NCI-H69 (cell line): ENCODE data around the gene EML3.
"Not testable (repeated sequence)": the region's sequence is repeated elsewhere in the genome, so short reads cannot be mapped to it uniquely, and the experiment has no call there.

Experiments
- DNase-seq: peaks from one replicate; lab custom pipeline; 2025; lab: John Stamatoyannopoulos, UW

The EML3 gene

DNA sequence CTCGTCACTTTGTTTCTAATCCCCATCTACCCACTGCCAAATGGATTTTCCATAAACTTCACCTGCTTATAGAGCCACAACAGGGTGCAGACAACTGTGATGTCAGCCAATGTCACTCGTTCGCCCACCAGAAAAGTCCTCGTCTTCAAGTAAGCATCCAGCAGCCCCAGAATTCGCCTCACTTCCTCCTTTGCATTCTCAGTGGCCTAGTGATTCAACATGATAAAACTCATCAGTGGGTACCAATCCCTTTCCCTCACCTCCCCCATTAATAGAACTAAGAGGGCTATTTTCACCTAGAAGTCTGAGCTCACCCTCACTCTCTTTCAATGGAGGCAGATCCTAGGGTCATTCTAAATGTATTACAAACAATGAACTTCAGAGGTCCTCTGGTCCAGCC, 41.7 kb downstream of the EML3 start:
- DNase-seq: not testable (repeated sequence)

GRCh38 chr11:62569611-62570010, 43.0 kb downstream of the EML3 start:
- DNase-seq: no peak

- DNase-seq: no peak
Observed at GRCh38 chr11:62567018-62567633, 45.4 kb downstream of the EML3 start.

- no peak for DNase-seq
Observed at GRCh38 chr11:62566247-62566646, 46.3 kb downstream of the EML3 start.

- no peak for DNase-seq
Observed at GRCh38 chr11:62565100-62565802, 47.3 kb downstream of the EML3 start.

GRCh38 chr11:62561677-62562230, 50.8 kb downstream of the EML3 start:
- not testable (repeated sequence) for DNase-seq

GRCh38 chr11:62560566-62561103, 51.9 kb downstream of the EML3 start:
- DNase-seq: peak; percentile 76

- DNase-seq: peak; percentile 58
Observed at GRCh38 chr11:62559626-62560025, 52.9 kb downstream of the EML3 start.

DNA sequence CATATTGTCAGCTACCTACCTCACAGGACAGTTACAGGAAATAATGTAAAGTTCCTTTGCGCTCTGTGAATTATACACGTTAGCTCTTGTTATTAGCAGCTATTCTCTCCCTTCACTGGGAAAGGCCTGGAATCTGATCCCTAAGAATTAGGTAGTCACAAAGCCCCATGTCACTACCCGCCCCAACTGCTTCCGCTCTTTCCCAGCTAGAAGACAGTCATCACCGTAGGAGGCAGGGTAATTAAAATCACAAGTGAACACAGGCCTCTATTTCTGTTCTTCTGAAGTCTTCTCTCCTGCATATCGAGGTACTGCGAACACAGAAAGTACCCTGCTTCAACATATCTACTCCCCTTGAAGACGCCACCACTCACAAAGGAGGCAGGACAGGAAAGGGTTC, 53.4 kb downstream of the EML3 start:
- no peak for DNase-seq

DNA sequence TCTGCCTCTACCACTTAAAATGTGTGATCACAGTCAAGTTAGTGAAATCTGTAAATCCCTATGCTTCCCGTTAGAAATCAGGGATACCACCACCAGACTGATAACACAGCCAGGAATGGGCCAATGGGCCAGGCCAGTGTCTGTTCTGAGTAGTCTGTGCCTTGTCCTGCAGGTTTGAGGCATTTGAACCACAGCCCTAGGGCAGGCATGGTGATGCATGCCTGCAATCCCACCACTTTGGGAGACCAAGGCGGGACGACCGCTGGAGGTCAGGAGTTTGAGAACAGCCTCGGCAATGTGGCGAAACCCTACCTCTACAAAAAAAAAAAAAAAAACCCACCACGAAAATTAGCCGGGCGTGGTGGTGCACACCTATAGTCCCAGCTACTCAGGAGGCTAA, 53.9 kb downstream of the EML3 start:
- DNase-seq: no peak

- DNase-seq: peak; percentile 39
Observed at GRCh38 chr11:62556875-62557631, 55.5 kb downstream of the EML3 start.

DNA sequence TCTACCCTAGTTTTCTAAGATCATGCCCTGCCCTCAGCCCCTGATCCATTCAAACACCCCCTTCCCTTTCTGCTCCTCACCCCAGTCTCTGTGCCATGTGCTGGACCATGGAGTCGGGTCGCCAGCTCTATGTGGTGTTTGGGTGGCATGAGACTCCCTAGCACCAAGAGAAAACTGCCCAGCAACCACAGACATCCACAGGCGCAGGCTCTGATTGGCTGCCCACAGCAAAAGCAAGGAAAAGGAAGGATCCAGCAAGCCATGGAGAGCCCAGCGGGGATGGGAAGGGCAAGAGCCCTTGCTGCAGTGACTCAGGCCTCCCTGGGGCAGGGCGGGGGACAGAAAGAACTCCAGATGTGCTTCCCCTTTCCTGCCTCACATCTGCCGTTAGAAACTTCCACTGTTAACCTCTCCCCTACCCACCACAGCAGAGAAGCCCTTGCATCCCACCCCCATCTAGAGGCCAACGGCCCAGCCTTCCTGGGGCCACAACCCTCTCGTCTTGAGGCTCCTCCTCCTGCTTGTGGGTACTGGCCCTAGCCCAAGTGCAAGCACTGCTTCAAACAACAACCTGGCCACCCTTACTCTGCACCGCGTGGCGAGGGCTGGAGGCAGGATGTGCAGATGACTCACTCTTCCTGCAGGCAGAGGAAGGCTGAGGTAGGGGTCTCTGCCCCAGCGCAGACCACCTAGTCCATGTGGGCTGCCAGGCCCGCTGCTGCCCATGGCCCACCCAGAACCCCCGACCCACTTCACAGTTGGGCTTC, 56.3 kb downstream of the EML3 start:
- DNase-seq: peak; percentile 60

DNA sequence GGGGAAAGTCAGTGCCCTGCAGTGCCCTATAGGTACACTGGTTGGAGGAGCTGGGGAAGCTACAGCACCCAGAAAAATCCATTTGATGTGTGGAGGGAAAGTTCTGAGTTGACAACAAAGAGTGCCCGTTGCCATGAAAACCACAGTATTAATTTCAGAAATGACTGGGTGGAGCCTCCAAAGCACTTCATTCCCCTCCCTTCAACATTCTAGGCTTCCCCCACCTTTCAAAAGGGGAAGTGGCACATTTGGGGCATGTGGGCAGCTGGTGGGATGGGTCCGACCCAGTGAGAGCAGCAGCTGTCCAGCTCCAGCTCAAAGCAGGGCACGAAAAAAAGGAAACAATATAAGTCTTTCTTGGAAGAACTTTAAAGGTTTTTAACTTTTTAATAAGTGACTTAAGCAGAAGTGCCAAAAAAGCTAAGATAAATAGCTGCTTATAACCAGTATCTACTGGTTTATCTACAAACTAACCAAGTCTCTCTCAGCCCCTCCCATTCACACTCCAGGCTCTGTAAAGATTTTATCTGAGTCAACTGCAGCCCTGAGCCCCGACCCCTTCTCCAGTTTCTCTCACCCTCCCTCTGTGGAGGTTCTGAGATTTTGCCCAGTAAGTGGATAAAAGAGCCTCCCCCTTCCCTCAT, 57.0 kb downstream of the EML3 start:
- DNase-seq: no peak

- peak; percentile 52 for DNase-seq
Observed at GRCh38 chr11:62554387-62555167, 58.0 kb downstream of the EML3 start.

DNA sequence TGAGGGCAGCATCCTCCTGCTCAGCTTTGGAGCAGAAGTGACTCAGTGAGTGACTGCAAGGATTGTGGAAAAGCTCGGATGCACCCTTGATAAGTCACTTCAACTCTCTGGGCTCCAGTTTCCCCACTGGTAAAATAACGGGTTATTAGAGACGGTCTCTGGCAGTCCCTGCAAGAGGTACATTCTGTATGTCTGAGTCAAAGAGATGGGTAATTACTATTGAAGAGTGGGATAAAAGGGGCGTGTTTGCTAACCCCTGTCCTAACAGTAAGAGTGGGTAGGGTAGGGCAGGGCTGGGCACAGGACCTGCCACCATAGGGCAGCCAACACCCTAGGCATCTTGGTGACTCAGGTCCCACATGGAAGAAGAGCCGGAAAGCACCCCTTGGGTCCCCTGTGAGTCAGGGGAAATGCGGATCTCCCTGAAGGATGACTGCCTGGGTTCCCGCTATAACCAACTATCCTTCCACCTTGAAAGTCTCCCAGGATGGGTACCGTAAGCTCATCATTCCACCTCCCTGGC, 58.7 kb downstream of the EML3 start:
- DNase-seq: peak; percentile 43

GRCh38 chr11:62553080-62553838, 59.3 kb downstream of the EML3 start:
- DNase-seq: peak; percentile 67

DNA sequence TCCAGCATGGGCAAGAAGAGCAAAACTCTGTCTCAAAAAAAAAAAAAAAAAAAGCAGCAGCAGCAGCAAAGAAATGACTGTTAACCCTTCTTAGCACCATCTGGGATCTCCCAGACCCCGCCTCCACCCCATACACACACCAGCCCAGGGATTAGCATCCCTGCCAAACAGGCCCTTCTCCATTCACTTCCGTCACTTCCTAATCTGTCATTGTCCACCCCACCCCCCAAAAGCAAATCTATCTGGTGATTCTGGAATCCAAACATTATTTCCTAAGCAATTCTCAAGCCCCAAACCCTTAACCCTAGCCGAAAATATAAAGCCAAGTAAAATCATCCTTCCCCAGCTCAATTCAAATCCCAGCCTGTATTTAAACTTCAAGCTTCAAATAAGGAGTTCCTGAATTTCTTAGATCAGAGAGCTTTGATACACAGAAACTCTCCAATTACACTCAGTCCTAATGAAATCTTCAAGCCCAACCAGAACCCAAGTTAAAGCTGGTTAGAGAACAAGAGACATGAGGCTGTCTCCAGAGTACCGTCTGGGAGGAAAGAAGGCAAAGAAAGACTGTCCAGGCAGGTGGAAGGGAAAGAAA, 60.0 kb downstream of the EML3 start:
- no peak for DNase-seq
